HG03521 (cell line): Measurements from ENCODE around the gene ARHGAP40.
"Not testable (repeated sequence)": the region's sequence is repeated elsewhere in the genome, so short reads cannot be mapped to it uniquely, and the experiment has no call there.

Source experiments
- ATAC-seq: cut with Tn5 transposase; IDR thresholded peaks from one replicate; pipeline ENCODE4 v1.9.1; 2021; ENCODE audit warnings: mild to moderate bottlenecking, moderate library complexity; ENCODE audit not compliant: unreplicated experiment

Gene ARHGAP40

DNA sequence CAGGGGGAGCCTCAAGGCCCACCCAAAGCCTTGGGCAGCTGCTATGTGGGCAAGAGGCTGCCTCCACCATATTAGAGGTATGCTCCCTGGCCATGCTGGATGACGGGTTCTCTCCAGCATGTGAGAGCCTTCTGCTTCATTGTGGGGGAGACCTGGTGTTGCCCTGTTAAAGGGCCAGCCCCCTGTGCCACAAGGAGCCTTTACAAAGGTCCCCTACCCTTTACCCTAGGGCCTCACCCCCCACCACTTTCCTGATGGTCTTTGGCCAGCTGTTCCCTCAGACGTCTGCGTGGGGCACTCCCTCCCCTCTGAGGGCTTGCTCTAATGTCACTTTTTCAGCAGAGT, 15.5 kb upstream of the ARHGAP40 start:
- no peak for ATAC-seq

DNA sequence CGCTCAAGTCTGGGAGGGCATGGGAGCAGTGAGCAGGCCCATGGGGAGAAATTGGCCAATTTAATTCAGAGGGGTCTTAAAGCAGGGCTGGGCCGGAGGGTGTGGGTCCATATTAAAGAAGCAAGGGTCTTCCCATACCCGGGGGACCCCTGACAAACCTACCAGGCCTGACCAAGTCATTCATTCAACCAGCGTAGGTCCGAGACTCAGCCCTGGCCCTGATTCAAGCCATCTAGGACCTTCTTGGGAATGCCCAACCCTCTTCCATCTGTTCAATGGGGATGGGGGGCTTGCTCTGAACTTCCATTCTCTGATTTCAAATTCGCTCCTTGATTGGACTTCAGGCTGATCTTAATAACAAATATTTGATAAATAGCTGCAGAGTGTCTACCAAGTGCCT, 13.3 kb upstream of the ARHGAP40 start:
- ATAC-seq: no peak

DNA sequence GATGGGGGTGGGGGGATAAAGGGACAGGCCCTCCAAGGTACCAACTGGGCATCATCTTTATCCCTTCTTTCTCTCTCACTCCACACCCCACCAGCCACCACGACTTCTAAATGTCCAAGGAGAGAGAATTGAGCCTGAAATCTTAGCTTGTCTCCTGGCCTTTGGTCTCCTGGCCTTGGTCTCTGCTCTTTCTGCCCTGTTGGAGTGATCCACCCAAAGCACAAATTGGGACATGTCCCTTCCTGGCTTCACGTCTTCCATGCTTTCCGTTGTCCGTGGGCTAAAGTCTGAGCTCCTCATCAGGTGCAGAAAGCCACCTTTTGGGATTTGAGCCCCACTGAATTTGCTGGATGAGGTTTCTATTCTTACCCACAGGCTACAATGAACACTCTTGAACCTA, 12.3 kb upstream of the ARHGAP40 start:
- ATAC-seq: no peak

DNA sequence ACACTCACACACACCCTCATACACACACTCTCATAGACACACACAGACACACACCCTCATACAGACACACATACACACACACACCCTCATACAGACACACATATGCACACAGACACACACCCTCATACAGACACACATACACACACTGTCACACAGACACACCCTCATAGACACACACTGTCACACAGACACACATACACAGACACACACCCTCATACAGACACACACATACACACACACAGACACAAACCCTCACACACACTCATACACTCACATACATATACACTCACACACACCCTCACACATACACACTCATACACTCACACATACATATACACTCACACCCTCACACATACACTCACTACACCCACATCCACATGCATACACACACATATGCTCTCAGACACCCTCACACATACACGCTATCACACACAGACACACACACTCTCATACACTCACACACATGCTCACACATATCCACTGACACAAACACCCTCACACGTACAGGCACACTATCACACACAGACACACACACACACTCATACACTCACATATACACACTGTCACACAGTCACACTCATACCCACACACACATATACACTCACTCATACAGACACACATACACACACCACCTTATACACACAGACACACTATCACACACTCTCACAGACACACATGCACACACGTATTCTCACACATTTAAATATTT, 11.5 kb upstream of the ARHGAP40 start:
- no peak for ATAC-seq

DNA sequence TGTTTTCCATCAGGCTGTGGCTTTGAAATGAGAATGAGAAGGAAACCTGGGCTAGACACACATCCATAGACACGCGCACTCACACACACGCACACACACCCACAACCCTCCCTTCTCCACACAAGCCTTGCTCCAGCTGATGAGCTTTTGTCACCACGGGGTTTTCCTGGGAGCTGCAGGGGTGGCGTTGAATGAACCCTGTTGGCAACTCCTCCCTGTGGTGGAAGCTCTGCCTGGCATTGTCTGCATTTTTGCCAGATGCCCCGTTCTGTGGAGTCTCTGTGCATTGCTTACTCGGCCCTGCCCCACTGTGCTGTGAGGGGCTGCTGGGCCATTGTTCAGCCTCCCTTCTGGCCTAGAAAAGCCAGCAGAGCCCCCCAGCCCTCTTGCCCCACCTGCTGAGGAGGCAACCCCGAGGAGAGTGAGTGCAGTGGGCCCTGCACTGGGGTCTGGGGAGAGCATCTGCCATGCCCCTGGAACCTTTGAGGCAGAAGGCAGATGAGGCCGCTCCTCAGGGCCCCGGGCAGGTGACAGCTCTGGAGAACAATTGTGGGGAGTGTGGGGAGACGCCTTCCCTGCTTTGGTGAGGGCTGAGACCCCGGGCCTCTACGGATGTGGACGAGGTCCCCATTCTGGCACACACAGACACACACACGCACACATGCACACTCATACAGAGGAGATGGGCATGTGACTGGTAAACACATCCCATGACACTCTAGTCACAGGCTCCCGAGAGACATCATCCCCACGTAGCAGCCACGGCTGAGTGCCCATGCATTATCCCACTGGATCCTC, 10.7 kb upstream of the ARHGAP40 start:
- ATAC-seq: no peak

DNA sequence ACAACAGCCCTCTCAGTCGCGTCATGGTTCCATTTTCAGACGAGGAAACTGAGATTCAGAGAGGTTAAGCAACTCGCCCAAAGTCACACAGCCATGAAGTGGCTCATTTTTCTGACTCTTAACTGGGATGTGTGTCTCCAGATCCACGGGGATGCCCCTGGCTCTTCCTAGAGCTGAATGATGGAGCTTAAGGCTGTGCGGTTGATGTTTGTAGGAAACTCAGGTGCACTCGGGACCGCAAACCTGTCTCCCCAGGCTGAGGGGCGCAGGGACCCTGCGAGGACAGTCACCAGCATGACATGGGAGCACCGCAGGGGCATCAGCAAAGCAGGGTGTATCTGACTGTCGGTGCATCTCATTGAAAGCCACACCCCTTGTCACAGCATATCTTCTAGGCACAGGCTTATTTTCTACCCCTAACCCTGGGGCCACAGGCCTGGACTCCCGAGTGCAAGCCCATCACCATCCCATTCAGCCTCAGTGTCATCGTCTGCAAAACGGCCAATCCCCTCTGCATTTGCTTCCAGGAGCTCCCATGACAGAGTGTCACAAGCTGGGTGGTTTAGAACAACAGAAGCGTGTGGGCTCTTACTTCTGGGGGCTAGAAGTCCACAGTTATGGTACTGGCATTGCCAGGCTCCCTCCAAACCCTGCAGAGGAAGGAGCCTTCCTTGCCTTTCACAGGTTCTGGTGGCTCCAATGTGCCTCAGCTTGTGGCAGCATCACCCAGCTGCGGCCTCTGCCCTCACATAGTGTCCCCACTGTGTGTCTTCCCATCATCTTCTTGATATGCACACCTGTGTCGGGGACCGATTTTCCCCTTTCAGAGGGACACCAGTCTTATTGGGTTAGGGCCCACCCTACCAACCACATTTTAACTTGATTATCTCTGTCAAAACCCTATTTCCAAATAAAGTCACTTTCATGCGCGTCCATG, 9.9 kb upstream of the ARHGAP40 start:
- ATAC-seq: no peak

DNA sequence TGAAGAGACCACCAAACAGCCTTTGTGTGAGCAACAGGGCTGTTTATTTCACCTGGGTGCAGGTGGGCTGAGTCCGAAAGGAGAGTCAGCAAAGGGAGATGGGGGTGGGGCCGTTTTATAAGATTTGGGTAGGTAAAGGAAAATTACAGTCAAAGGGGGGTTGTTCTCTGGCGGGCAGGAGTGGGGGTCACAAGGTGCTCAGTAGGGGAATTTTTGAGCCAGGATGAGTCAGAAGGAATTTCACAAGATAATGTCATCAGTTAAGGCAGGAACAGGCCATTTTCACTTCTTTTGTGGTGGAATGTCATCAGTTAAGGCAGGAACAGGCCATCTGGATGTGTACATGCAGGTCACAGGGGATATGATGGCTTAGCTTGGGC, 9.2 kb upstream of the ARHGAP40 start:
- not testable (repeated sequence) for ATAC-seq

DNA sequence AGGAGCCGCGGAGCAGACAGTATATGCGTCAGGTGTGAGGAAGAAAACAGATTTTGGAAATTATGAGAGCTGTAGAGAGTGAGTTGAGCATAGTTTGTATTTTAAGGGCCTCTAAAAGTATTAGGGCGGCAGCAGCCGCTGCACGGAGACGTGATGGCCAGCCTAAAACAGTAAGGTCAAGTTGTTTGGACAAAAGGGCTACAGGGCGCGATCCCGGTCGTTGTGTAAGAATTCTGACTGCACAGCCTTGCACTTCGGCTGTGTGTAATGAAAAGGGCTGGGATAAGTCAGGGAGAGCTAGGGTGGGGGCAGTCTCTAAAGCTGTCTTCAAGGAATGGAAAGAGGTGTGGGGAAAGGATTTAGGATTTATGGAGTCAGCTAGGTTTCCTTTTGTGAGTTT, 7.3 kb upstream of the ARHGAP40 start:
- not testable (repeated sequence) for ATAC-seq

DNA sequence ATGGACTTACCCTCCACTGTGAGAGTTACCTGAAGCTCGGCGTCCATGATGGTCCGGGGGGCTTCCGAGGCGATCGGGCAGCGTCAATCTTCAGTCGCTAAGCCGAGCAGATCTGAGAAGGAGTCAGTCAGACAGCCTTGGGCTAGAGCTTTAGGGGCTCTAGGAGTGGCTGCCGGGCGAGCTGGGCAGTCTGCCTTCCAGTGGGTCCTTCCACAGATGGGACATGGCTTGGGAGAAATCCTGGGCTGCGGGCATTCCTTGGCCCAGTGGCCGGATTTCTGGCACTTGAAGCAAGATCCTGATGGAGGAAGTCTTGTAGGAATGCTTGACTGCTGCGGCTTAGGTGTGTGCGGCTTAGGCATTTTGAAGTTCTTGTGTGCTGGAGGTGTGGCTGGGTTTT, 5.7 kb upstream of the ARHGAP40 start:
- not testable (repeated sequence) for ATAC-seq

DNA sequence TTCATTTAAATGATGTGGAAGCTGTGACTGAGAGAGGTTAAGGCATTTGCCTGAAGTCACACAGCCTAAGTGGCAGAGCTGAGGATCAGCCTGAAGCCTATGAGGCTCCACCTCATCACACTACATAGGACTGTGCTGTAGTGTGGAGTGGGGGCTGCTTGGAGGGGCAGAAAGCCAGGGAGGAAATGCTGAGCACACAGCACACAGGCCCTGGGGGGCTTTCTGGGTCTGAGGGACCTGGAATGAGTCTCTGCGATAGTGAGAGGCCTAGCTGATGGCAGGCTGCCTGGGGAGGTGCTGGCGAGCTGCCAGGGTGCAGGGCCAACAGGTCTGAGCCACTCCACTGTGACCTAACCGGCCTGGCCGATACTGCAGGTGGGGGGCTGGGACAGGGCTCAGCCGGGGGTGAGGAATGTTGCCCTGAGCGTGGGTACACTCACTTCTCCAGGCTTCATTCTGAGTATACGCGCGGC, 2.2 kb upstream of the ARHGAP40 start:
- ATAC-seq: no peak

DNA sequence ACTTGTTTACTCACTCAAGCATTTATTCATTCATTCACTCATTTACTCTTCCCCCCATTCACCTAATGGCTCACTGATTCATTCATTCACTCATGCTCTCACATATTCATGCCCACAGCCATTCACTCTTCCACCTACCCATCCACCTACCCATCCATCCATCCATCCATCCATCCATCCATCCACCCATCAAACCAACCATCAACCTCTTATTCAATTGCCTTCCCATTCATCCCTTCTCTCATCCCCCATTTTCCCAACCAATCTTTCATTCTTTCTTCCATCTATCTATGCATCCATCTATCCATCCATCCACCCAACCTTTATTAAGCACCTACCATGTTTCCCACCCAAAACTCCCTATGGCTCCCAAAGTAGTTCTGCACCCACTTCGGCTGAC, 1.6 kb upstream of the ARHGAP40 start:
- ATAC-seq: no peak

DNA sequence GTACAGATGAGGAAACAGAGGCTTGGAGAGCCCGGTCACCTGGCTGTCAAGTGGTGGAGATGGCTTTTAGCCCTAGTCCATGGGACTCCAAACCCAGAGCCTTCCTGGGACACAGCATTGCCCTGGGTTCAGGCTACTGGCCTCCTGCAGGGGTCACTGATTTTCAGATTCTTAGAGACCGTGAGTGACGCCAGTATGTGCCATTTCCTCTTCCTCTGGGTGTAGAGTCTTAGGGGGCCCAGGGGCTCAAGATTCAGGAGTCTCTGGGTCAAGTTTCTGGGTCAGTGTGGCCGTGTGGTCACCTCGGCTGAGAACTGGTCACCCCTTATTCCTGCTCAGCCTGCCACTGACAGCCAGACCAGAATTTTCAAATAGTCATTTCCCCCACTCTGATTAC, 574 bp downstream of the ARHGAP40 start:
- ATAC-seq: no peak

DNA sequence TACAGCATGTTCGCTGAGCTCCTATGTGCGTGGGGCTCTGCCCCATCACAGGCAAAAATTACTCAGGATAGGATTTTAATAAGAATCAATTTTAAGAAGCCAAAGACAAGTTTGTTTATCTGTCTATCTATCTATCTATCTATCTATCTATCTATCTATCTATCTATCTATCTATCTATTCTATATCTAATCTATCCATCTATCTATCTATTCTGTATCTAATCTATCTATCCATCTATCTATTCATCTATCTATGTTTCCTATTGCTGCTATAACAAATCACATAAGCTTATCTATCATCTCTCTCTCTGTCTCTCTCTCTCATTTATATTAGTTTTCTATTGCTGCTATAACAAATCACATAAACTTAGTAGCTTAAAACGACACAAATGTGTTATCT, 1.7 kb downstream of the ARHGAP40 start:
- no peak for ATAC-seq

DNA sequence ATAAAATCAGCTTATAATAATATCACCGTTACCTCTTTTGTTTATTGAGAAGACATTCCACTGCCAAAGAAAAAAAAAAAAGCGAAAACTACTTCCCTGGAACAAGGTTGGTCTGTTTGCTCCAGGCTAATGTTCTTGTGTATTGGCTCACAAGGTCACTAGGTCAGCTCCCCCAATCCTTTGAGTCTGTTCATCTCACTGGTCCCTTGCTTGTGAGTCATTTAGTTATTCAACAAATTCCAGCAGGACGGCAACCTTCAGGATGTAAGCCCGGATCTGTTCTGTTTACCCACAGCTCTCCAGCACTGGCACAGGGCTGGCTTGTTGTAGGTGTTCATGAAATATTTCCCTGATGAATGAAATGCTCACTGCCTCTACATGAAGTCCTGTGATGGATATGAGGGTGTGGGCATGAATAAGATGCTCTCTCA, 3.3 kb downstream of the ARHGAP40 start:
- ATAC-seq: no peak

DNA sequence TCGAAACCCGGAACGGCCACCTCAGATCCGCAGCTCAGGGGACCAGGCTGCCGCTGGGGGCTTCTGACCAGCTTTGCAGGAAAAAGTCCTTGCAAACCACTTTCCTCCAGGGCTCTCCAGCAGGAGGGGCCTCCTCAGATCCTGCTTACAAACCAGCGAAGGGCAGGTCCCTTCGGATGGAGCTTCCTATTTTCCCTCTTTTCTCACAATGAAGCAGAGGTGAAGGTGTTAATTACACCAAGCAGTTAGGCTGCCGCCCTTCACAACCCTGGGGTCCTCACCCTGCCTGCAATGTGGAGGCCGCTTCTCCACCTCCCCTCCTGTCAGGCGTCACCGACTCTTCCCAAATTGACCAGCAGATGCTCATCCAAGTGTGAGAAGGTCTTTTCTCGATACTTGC, 5.7 kb downstream of the ARHGAP40 start:
- ATAC-seq: no peak

DNA sequence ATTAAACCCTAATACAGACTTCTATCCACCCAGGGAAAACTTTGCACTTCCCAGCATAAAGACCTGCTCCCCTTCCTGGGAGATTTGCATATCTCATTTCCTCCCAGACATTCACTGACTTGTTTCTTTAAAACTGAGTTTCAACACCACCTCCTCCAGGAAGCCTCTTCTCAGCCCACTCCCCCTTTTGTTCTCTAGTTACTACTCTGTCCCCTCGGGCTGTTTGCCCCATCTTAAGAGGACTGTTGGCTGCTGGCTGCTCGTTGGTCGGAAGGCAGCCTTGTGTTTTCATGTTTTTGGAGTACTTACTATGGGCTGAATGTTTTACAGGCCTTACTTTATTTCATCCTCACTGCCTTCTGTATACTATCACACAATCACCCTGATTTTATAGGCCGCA, 6.6 kb downstream of the ARHGAP40 start:
- ATAC-seq: no peak

DNA sequence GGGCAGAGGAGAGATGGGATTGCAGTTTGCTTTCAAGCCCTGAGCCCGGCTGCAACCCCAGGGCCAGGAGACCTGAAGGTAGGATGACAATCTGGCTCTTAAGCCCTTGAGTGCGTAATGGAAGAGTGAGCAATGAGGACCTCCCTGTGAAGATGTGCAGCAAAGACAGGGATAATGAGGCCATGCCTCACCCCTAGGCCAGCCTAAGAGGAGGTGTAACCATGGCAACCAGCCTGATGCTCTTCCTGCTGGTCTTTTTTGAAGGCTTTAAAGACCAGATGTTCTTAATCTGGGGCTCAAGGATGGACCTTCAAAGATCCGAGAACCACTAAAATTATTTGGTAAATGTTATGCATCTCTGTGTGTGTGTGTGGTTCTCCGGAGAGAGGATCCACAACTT, 8.2 kb downstream of the ARHGAP40 start:
- no peak for ATAC-seq

DNA sequence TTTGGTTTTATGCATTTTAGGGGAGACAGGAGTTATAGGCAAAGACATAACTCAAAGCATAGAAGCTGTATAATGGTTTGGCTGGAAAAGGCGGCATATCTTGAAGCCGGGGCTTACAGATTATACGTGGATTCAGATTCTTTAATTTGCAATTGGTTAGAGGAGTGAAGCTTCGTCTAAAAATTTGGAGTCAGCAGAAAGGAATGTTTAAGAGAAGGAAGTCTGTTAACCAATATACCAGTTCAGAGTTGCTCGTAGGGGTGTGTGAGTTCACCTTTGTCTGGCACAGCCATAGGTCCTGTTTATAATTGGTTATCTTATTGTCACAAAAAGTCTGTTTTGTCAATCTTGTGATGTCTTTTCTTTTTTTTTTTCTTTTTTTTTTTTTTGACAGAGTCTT, 8.9 kb downstream of the ARHGAP40 start:
- no peak for ATAC-seq

DNA sequence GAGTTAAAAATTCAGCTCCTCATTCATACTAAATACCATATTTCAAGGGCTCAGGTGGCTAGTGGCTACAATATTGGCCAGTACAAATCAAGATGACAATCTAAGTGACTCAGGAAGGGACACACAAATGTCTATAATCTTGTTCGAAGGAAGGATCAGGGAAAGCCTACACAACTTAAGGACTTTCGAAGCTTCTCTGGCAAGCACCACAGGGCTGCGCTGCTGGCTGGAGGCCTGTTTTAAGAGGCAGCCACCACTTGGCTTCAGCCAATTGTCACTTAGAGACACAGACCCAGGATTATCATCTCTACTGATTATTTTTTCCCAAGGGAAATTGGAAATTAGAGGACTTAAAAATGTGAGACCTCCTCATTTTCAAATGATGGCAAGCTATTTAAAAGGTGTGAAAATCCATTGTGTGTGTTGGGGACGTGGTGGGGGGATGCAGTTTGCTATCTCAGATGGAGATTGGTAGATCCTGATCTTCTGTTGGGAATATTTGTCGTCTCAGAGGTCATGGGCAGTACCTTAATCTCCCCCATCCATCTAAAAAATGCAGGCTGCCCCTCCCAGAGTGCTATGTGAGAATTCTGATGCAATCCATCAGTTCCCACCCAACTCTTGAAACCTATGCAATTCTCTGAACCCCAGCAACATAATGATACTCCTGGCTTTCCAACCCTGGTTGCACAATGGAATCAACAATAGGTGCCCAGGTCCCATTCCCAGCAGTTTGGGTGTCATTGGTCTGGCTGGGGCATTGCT, 11.3 kb downstream of the ARHGAP40 start:
- no peak for ATAC-seq

DNA sequence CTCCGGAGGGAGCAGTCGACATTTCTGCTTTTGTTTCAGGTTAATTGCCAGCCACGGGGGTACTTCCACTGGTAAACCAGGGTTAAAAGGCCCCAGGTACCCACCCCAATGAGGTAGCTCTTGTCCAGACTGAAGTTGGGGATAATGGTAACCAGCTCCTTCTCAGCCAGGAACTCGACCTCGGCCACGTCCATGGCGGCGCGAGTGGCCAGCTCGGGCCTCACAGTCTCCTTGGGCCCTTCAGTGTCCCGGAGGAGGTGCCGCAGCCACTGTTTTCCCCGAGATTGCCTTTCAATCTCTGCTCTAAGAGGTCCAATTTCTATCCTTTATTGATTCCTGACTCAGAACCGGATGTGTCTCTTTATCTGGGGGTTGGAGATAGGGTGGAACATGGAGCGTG, 13.7 kb downstream of the ARHGAP40 start:
- ATAC-seq: no peak

DNA sequence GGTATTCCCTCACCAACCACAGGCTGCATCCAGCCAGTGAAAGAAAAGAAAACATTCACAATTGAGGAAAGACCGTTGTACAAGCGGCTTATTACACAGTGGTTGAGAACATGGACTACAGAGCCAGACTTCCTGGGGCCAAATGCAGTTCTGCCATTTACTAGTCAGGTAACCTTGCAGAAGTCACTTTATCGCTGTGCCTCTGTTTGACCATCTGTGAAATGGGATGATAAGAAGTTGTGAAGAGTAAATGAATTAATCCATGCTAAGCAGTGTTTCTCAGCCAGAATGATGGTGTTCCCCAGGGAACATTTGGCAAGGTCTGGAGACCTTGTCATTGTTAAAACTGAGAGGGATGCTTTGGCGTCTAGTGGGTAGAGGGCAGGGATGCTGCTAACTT, 14.8 kb downstream of the ARHGAP40 start:
- ATAC-seq: no peak
